PFSK-1 (cell line): ENCODE measurements around the gene TMEM161B.

Experiments used
- POLR2AphosphoS5 ChIP-seq: IDR thresholded peaks from 2 replicates; pipeline ENCODE4 v1.6.1; 2012; ENCODE audit warnings: low read depth, mild to moderate bottlenecking, control low read depth, low read length, moderate library complexity
- TAF1 ChIP-seq: IDR thresholded peaks from 2 replicates; pipeline ENCODE4 v1.6.1; 2012; ENCODE audit warnings: low read length, control low read depth, borderline replicate concordance; ENCODE audit not compliant: insufficient read depth

DNA sequence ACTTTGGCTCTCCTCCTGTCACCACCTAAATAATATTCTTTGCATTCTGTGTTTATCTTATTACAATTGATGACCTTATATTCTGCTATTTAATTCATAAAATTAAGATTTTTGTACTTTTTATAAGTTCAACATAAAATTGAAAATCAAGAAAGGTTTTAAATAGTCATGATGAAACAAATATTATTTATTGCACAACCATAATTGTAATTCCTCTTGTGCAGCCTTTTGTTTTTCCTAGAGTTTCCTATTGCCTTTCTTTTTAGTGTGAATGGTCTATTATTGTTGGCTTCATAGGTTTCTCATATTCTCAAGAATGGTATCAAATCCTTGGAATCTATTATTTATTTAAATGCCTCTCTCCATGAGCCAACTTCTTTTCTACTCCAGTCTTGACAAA is 117.9 kb downstream of the TMEM161B start:
- TF ChIP-seq TAF1, result no peak
- TF ChIP-seq POLR2AphosphoS5, result no peak
